PFSK-1 (cell line): ENCODE measurements around the gene NDUFA13.

Source experiments
- POLR2AphosphoS5 ChIP-seq: IDR thresholded peaks from 2 replicates; pipeline ENCODE4 v1.6.1; 2012; ENCODE audit warnings: low read depth, mild to moderate bottlenecking, control low read depth, low read length, moderate library complexity
- TAF1 ChIP-seq: IDR thresholded peaks from 2 replicates; pipeline ENCODE4 v1.6.1; 2012; ENCODE audit warnings: low read length, control low read depth, borderline replicate concordance; ENCODE audit not compliant: insufficient read depth
- TF ChIP-seq, protein P1 (sequence below), 2 experiments: IDR thresholded peaks; 2 replicates each; pipeline versions ENCODE4 v1.6.1 to v1.8.0; 2011 to 2012; ENCODE audit warnings: low read depth in 2 of 2, low read length in 2 of 2, control low read depth in 1 of 2, inconsistent platforms in 1 of 2, mild to moderate bottlenecking in 1 of 2, moderate library complexity in 1 of 2; ENCODE audit not compliant: insufficient read depth in 1 of 2

DNA sequence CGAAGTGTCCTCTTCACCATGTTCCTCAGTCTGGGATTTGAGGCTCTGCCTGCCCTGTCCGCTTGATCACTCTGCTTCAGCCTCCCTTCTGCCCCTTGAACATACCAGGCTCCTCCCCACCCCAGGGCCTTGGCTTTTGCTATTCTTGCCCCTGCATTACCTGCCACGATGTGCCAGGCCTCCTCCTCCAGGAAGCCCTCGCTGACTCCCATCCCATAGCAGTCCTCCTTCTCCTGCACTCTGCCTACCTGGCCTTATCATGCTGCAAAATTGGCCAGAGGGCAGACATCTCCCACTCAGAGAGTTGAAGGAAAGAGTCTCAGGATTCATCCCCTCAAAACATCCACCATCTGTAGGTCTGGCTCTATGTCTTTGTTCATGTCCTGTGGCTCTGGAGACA is 14.9 kb downstream of the NDUFA13 start:
- no peak for TF ChIP-seq POLR2AphosphoS5
- TF ChIP-seq TAF1: no peak
- TF ChIP-seq, protein P1, sequence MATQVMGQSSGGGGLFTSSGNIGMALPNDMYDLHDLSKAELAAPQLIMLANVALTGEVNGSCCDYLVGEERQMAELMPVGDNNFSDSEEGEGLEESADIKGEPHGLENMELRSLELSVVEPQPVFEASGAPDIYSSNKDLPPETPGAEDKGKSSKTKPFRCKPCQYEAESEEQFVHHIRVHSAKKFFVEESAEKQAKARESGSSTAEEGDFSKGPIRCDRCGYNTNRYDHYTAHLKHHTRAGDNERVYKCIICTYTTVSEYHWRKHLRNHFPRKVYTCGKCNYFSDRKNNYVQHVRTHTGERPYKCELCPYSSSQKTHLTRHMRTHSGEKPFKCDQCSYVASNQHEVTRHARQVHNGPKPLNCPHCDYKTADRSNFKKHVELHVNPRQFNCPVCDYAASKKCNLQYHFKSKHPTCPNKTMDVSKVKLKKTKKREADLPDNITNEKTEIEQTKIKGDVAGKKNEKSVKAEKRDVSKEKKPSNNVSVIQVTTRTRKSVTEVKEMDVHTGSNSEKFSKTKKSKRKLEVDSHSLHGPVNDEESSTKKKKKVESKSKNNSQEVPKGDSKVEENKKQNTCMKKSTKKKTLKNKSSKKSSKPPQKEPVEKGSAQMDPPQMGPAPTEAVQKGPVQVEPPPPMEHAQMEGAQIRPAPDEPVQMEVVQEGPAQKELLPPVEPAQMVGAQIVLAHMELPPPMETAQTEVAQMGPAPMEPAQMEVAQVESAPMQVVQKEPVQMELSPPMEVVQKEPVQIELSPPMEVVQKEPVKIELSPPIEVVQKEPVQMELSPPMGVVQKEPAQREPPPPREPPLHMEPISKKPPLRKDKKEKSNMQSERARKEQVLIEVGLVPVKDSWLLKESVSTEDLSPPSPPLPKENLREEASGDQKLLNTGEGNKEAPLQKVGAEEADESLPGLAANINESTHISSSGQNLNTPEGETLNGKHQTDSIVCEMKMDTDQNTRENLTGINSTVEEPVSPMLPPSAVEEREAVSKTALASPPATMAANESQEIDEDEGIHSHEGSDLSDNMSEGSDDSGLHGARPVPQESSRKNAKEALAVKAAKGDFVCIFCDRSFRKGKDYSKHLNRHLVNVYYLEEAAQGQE (IDR thresholded peaks at IDR 0.05; ENCODE audit: insufficient read depth in 1 of 2, low read depth in 2 of 2, low read length in 2 of 2): no peak
